ENCODE measurements around the gene RNF4.

RNF4 gene

DNA sequence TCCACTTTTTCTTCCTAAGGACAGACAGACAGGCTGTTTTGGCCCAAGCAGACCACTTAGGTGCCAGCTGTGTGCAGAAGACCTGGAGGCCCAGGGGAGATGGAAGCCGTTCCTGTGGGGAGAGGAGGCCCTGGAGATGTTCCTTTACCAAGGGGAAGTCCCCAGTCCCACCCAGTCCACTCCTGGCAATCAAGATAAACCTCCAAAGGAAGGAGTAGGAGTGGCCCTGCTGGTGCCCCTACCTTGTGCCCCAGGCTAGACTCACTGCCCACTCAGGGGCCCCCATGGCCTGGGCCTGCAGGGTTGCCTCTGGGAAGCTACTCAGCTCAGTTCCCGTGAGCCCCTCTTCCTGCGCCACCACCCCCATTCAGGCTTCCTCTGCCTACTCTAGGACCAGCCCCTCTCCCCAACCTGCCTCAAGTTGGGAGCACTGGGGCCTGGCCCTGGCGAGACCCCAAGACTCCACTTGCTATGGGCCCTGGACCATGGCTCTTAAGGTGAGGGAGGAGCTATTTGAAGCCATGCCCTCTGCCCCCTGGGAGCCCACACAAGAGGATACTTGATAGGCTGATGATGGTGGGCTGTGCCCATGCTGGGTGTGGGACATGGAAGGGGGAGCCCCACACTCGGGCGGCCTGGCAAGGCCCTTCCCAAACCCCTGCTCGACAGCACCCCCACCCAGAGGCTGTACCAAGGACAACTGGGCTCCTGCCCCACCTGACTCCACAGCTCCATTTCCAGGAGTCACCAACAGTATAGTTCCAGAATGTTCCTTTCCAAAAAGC lies 24.8 kb upstream of the RNF4 start:
- no peak overlapping the region for H3K4me3 ChIP-seq (ENCODE audit: low read depth, low read length)
- DNase-seq (ENCODE audit: low read depth), result no peak
- TF ChIP-seq, protein P1, sequence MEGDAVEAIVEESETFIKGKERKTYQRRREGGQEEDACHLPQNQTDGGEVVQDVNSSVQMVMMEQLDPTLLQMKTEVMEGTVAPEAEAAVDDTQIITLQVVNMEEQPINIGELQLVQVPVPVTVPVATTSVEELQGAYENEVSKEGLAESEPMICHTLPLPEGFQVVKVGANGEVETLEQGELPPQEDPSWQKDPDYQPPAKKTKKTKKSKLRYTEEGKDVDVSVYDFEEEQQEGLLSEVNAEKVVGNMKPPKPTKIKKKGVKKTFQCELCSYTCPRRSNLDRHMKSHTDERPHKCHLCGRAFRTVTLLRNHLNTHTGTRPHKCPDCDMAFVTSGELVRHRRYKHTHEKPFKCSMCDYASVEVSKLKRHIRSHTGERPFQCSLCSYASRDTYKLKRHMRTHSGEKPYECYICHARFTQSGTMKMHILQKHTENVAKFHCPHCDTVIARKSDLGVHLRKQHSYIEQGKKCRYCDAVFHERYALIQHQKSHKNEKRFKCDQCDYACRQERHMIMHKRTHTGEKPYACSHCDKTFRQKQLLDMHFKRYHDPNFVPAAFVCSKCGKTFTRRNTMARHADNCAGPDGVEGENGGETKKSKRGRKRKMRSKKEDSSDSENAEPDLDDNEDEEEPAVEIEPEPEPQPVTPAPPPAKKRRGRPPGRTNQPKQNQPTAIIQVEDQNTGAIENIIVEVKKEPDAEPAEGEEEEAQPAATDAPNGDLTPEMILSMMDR (IDR thresholded peaks at IDR 0.05; ENCODE audit: insufficient read depth, low read depth, low read length, missing control alignments), result no peak

DNA sequence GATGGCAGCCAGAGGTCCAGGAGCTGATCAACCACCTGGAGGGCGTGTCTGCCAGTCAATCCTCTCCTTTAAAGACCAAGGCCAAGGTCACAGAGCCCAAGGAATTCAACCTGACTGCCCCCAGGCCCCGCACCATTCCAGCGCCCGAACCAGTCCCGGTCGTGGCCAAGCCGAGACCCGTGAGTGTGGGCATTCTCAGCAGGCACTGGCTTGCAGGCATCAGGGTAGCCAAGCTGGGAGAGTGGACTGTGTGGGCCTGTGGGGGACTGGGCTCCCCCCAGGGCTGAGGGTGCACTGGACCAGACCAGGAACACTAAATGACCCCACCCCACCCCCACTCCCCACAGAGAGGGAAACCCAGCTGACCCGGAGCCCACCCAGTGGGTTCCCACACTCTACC lies 23.8 kb upstream of the RNF4 start:
- TF ChIP-seq, protein P1 (IDR thresholded peaks at IDR 0.05; ENCODE audit: insufficient read depth, low read depth, low read length, missing control alignments), result no peak
- no peak for DNase-seq (ENCODE audit: low read depth)
- H3K4me3 ChIP-seq (ENCODE audit: low read depth, low read length), result no peak overlapping the region

DNA sequence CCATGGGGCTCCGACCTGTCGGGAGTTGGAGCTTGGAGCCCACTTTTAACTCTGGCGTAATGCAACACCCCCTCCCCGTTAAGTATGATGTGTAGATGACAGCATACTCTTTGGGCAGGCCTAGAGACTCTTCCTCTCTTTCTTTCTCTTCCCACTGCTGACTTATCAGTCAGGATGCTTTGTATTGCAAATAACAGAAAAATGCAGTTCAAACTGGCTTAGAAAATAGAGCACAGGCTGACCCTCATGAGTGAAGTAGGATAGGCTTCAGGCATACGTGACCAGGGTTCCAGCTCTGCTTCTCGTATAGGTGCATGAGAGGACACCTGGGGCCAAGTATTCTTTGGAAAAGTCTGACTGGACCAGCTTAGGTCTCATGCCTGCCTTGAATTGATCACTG lies 23.3 kb upstream of the RNF4 start:
- H3K4me3 ChIP-seq (ENCODE audit: low read depth, low read length), result no peak overlapping the region
- TF ChIP-seq, protein P1 (IDR thresholded peaks at IDR 0.05; ENCODE audit: insufficient read depth, low read depth, low read length, missing control alignments), result no peak

GRCh38 chr4:2446656-2447564 lies 22.0 kb upstream of the RNF4 start:
- TF ChIP-seq, protein P1 (IDR thresholded peaks at IDR 0.05; ENCODE audit: insufficient read depth, low read depth, low read length, missing control alignments), result no peak
- H3K4me3 ChIP-seq (ENCODE audit: low read depth, low read length), result no peak overlapping the region
- DNase-seq (ENCODE audit: low read depth), result no peak

More for the DNA sequence above, 23.3 kb upstream of the RNF4 start:
- DNase-seq (ENCODE audit: low read depth), result no peak

- DNase-seq (ENCODE audit: low read depth), result no peak
- TF ChIP-seq, protein P1 (IDR thresholded peaks at IDR 0.05; ENCODE audit: insufficient read depth, low read depth, low read length, missing control alignments), result no peak
- no peak overlapping the region for H3K4me3 ChIP-seq (ENCODE audit: low read depth, low read length)
Measured at GRCh38 chr4:2448589-2448988, 20.3 kb upstream of the RNF4 start.

GRCh38 chr4:2449051-2449450 lies 19.9 kb upstream of the RNF4 start:
- TF ChIP-seq, protein P1 (IDR thresholded peaks at IDR 0.05; ENCODE audit: insufficient read depth, low read depth, low read length, missing control alignments), result no peak
- H3K4me3 ChIP-seq (ENCODE audit: low read depth, low read length), result no peak overlapping the region
- DNase-seq (ENCODE audit: low read depth), result no peak

All from GM12865 (cell line).